CD4-positive, alpha-beta T cell treated with Interferon alpha-2 for 1 hour (primary cell): Measurements from ENCODE around the gene FSD2.
A peak's percentile ranks its signal among the peaks of the same experiment; 100 is the strongest.
"Not testable (repeated sequence)": the region's sequence is repeated elsewhere in the genome, so short reads cannot be mapped to it uniquely, and the experiment has no call there.

Experiments used
- DNase-seq, 2 donors: peaks; one replicate each; pipeline ENCODE4 v3.0.0-alpha.2; 2020 to 2022

The FSD2 gene

DNA sequence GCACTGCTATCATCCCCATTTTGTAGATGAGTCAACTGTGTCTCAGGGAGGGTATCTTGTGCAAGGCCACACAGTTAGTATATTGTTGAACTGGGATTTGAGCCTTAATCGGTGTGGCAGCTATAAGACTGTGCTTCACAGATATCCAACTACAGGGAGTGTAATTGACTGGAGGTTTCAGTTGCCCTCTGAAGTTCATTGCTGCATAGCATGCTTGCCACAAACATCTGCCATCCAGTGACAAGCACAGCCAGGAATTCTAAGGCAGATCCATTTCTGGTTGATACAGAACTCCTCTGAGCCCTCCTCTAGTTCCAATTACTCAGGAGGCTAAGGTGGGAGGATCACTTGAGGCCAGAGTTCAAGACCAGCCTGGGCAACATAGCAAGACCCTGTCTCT lies 16.4 kb downstream of the FSD2 start:
- no peak for DNase-seq

DNA sequence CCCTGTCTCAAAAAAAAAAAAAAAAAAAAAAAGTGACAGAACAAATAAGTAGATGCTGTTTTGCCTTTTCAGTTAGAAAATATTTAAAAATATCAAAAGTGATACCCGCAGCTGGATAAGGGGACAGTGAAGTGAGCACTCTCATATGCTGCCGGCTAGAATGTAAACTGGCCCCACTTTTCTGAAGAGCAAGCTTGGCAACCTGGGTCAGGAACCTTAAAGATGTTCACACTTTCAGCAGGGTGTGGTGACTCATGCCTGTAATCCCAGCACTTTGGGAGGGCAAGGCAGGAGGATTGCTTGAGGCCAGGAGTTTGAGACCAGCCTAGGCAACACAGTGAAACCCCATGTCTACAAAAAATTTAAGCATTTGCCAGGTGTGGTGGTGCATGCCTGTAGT lies 17.4 kb downstream of the FSD2 start:
- no peak for DNase-seq

DNA sequence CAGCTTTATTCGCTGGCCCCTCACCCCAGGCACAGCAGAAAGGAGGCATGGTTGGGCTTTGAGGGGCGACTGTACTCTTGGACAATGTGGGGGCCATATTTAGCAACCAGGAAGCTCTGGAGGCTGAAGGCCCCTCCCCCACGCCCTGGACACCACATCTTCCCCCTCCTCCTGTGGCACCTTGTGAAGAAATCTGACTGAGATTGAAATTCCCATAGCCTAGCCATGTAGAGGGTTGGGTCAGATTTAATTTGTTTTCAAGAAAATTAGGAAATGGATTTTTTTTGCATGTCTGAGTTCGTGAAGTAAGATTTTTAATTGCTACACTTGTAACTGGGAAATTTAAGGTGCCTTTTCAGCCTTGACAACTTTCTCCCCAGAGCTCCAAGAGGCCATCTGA lies 24.5 kb downstream of the FSD2 start:
- DNase-seq: no peak

DNA sequence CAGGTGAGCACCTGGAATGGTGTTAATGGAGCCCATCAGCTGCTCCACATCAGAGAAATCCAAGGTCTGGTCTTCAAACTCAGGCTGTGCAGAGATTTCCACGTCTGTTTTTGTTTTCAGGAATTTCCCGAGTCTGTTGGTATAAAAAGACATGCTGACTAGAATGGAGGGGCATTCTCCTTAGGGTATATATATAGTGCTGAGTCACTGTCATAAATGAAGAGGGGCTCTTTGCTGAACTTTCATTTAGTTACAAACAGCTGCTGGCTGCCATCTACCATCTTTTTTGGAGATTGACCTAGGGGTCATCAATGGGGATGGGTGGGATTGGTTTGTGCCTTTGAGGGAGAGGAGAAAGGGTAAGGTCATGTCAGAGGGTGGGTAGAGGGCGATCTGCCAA lies 27.1 kb downstream of the FSD2 start:
- DNase-seq: no peak

DNA sequence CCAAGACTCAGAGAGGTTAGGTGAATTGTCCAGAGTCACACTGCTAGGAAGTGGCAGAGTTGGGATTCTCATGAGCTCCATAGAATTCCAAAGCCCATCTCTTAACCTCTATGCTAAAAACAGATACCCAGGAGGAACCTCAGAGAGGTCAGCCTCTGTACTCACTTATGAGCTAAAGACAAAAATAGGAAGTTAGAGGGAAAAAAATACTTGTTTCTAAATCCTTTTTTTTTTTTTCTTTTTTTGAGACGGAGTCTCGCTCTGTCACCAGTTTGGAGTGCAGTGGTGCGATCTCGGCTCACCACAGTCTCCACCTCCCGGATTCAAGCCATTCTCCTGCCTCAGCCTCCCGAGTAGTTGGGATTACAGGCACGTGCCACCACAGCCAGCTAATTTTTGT lies 31.4 kb downstream of the FSD2 start:
- DNase-seq: no peak

DNA sequence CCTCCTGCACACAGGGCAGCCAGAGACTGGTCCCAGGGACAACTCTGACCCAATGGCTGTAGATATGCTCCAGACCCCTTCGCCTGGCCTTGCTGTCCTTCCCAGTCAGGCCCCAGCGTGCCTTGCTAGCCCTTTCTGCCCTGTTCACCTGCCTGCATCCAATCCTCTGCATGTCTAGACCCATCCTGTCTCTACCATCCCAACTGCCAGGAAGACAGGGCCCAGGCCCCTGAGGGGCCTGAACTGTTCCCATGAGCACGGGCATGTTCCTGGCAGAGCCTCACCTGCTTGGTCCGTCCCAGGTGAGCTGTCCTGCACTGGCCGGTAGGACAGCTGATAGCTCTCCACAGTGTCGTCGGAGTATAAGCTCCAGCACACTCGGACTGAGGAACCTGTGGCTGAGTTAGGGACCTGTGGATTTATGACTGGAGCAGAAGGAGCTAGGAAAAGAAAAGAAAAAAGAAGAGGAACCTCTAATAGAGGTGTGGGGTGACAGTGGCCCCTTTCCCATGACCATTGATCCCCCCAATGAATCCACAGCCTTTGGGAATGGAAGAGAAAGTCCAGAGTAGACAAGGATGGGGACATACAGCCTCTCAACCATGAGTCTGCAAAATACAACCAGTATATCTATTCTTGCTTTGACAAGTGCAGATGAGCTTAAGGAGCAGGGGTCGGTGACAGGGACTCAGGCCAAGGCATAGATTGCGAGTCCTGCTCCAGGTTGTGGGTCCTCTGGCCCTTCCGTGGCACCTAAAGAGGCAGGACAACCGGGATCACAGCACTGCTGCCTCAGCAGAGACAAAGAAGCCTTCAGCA lies 33.9 kb downstream of the FSD2 start:
- no peak for DNase-seq

DNA sequence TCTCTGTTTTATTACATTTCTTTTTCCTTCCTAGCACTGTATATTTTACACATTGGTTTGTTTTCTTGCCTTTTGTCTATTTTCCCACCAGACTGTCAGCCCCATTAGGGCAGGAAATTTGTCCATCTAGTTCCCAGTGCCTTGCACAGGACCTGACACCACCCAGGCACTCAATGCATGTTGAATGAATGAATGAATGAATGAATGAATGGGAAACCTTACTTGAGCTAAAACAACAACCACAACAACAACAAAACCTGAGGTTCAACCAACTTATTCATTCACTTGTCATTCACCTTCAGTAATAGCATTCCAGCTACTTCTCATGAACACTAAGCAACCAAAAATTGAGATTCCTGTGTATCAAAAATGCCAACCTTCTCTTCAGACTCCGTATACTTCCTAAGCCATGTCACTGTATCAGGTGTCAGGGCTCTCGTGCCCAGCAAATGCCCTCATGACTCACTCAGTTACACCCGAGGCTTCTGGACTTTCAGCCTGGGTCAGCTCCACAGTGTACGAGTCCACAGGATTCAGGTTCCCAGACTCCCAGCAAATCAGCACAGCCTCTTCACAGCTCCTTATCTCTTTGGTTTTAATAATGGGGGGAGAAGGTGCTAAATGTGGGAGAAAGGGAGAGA lies 37.3 kb downstream of the FSD2 start:
- no peak for DNase-seq

DNA sequence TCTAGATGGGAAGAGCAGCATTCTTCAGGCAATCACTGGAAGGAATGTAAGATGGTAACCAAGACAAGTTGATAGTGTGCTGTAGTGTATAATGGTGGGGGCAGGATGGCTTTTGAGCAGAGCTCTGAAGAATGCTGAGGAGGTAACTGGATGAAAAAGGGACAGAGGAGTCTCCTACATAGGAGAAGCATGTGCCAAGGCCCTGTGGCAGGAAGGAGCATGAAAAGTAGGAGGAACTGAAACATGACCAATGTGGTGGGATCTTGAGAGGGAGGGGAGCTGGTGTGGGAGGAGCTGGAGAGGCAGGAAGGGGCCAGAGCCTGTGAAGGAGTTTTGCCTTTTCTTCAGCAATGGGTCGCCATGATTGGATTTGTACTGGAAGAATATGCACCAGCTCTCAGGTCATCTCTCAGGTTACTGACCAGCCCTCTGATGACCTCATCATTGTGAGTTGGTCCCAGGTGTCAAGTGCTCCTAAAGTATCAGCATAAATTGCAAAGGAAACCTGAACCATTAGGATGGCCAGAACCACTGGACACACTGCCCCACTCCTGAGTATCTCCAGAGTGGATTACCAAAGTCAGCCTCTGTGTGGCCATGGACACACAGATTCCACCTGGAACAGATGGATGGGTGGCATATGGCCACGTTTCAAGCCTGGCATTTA lies 38.6 kb downstream of the FSD2 start:
- DNase-seq: no peak

DNA sequence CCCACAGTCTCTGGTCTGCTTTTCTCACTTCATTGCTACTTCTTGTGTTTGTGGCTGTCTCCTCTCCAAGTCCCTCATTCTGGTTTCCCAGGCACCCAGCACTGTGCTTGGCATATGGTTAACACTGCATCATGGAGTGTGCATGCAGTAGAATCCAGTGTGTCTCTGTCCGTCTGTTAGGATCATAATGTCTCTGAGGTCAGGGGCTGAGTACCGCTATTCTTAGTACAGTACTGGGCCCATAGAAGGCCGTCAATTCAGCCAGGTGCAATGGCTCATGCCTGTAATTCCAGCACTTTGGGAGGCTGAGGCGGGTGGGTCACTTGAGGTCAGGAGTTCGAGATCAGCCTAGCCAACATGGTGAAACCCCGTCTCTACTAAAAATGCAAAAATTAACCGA lies 39.7 kb downstream of the FSD2 start:
- DNase-seq: not testable (repeated sequence)

DNA sequence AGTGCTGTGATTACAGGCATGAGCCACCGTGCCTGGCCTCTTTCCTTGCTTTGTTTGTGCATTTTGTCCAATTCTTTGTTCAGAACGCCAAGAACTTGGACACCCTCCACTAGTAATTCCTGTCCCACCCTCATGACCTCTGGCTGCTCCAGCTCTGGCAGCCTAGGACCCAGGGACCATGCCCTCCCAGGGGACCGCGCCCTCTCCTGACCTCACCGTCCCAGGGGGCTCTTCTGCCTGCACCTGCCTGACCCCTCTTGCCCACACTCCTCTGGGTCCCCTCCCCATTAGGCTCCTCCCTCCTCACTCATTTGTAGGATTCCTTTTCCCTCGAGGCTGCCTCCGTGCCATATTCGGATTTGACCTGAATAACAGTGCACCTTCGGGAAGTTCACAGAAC lies 41.1 kb downstream of the FSD2 start:
- DNase-seq: no peak

DNA sequence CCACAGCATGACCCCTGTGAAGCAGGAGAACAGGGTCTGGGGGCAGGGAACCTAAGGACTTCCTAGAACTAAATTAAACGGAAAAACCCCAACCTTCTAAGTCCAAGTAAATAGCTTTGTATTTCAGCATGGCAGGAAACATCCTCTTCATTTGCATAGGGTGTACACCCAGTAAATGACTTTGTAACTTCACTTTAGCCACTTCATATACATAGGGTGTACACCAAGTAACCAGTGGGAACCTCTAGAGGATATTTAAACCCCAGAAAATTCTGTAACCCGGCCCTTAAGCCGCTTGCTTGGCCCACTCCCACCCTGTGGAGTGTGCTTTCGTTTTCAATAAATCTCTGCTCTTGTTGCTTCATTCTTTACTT lies 41.8 kb downstream of the FSD2 start:
- DNase-seq: no peak

DNA sequence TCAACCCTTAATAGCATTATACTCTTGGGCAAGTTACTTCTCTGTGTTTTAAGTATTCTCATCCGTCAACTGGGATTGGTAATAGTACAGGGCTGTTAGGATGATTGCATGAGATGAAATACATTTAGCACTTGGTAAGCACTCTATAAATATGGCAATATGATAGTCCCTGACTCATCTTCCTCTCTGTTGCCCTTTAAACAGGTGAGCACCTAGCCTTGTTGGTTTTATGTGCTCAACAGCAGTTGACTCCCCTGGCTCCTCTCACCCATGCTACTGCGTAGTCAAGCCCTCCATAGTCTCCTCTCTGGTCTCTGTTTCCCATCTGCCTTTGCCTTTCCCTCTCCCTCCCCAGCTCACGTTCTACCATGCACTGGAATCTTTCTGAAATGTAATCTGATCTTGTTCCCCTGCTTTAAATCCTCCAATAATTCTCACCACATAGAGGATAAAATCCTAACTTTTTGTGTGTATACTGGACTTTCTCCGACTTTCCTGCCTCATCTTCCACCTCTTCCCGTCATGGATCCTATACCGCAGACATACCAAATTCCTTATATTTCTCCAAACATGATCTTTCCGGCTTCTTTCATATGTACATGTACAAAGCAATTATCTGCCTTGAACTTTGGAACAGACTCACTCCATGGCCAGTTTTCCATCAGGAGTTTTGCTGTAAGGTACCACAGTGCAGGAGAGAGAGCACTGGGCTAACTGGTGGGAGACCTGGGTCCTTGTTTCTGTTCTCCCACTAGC lies 42.3 kb downstream of the FSD2 start:
- no peak for DNase-seq

DNA sequence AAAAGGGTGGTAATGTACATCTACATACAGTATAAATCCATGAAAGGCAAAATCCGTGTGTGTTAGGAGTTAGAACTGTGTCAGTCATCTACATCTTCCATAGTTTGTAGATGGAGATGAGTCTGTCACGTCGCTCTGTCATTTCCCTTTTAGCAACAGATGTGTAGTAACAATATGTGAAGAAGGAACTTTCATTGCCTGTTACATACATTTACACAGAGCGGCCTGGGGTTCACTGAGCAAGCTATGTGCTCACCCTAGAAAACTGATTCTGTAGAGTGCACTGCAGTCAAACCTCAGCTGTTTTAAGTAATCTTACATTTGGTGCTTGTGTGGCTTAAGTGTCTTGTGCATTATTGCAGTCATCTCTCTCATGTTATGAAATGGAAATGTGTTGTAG lies 54.6 kb downstream of the FSD2 start:
- no peak for DNase-seq

DNA sequence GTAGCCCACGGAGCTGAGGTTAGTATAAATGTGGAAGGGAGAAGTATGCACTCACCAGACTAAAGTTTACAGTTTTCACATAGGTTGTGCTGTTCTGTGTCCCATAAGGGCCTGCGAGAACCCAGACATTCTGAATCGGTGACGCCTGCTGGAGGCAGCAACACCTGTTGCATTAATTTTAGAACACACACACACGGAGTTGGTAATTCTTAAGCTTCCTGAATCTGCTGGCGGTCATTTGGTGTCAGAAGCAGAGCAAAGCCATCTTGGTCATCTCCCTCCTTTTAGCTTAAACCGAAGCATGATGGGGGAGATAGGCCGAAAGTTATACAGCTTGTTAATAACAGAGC lies 55.1 kb downstream of the FSD2 start:
- DNase-seq: no peak

DNA sequence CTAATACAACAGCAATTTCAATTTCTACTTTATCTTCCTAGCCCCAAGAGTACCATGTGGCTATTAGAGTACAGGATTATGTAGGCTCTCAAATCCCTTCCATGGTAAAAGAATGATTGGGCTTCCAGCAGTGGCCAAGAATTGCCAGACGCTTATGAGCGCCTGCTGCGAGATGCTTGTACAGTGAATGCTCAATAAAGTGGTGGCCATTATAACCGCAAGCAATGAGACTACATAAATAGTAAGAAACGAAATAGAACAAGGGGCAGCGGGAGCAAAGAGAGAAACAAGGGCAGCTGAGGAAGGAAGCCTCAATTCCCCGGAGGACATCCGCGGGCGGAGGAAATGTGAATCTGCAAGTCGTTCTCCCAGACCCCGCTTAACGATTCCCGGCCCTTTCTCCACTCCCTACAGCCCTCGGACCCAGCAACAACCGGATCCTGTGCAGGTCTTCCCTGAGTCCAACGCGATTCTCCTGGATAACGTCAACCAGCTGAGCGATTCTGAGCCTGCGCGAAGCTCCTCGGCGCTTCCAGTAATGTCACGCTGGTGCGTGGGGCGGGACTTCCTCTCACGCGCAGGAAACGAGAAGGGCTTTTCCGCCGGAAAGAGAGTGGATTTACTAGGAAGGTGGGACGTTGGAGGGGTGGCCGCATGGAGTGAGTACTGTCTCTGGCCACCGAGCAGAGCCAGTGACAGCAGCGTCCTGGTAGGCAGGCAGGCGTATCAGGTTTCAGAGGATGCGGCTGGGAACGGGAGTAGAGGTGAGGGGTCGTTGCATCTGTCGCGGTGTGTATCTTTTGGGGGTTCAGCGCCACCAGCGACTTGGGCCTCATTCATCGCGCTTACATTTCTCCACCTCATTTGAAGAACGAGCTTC lies 55.7 kb downstream of the FSD2 start:
- DNase-seq: peak; percentile 80 to 85

DNA sequence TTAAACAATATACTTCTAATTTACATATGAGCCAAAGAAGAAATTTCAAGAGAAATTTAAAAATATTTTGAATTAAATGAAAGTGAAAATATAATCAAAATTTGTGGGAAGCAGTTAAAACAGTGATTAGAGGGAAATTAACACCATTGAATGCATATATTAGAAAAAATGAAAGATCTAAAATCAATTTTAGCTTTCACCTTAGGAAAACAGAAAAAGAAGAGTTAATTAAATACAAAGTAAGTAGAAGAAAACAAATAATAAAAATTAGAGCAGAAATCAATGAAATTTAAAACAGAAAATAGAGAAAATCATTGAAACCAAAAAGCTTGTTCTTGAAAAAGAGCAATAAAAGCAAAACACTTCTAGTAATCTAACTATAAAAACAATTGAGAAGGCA lies 57.6 kb downstream of the FSD2 start:
- DNase-seq: no peak

DNA sequence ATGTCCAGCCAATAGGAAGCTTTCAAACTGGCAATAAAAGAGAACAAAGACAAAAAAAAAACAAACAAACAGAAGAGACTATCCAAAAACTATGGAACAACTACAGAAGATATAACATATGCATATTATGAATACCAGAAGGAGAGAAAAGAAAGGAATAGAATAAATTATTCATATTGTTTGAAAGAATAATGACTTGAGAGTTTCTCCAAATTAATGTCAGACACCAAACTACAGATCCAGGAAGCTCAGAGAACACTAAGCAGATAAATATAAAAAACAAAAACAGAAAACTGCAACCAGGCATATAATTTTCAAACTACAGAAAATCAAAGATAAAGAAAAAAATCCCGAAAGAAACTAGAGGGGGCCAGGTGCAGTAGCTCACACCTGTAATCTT lies 62.1 kb downstream of the FSD2 start:
- DNase-seq: no peak

DNA sequence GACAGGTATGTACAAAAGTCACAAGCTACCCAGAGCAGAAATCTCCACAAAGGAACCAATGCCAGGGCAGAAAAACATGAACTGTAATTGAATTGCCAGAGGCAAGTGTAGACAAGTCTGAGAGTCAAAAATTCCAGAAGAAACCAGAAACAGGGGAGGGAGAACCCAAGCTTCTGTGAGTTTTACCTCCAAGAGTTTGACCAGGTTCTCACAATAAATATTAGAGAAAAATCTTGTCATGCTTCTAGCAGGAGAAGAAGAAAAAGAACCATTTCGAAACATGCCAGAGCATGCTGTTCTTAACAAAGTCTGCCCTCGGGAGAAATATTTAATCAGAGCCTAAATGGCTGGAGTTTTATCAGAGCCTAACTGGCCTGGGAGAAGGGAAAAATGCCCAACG lies 63.7 kb downstream of the FSD2 start:
- DNase-seq: no peak

DNA sequence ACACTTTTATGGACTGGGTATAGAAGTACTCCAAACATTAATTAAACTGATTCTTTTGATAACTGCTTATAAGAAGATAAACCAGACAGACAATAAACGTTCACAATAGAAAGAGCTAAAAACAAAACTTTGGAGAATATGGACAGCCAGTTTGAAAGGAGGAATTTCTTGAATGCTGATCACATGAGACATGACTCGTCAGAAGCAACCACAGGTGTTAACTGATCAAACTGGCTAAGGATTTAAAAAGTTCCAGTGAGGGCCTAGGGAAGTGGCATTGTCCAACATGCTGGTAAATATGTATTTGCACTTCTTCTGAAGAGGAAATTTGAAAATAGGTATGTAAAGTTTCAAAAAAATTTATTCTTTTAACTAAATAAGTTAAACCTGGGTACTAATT lies 66.8 kb downstream of the FSD2 start:
- no peak for DNase-seq

DNA sequence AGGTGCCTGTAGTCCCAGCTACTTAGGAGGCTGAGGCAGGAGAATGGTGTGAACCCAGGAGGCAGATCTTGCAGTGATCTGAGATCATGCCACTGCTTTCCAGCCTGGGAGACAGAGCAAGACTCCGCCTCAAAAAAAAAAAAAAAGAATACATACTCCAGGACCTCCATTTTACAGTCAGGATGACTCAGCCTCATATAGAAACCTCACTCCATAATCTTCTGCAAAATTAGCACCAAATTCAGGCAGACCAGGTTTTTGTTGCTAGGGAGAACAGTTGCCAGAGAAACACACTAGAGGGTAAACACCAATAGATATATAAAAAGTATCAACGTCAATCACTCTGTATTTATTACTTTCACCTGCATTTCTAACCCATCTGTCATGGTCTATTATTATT lies 67.9 kb downstream of the FSD2 start:
- DNase-seq: no peak

DNA sequence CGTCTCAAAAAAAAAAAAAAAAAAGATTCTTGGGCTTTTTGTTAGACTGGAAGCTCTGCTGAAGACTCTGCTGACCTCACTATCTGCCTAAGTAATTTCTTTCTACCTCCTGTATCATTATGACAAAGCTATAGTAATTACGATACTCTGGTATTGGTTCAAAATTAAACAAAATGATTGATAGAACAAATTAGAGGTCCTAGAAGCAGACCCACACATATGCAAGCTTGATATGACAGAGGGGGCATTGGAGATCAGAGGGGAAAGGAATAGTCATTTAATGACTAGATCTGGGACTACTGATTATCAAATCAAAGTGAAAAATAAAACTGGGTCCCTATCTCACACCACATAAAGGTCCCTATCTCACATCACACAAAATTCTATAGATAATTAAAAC lies 74.3 kb downstream of the FSD2 start:
- DNase-seq: no peak

DNA sequence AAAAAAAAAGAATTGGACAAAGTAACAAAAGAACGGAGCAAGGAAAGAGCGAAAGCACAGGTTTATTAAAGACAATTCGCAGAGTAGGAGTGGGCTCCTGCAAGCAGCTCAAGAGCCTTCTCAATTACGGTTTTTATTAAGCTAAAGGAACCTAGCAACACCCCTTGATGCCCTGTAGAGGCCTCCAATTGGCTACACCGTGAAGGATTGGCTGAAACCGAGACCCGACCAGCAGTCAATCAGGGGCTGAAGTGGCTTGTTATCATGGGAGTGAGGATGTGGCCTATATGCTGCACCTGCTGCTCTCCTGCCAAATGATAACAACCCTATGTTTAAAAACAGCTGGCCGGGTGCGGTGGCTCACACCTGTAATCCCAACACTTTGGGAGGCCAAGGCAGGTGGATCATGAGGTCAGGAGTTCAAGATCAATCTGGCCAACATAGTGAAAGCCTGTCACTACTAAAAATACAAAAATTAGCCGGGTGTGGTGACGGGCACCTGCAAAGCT lies 75.8 kb downstream of the FSD2 start:
- no peak for DNase-seq
